ENCODE measurements around the gene CARD8.
A peak's percentile ranks its signal among the peaks of the same experiment; 100 is the strongest.

GRCh38 chr19:48196321-48196763 lies 59.4 kb downstream of the CARD8 start:
- no peak for TF ChIP-seq CTCF (IDR thresholded peaks at IDR 0.05)
- TF ChIP-seq AFF4 (CRISPR knock-in tag; IDR thresholded peaks at IDR 0.05; ENCODE audit: borderline replicate concordance) = no peak
- TF ChIP-seq IRF2 (CRISPR knock-in tag; IDR thresholded peaks at IDR 0.05; ENCODE audit: borderline replicate concordance, low read depth) = no peak
- TF ChIP-seq SP1 (CRISPR knock-in tag; conservative IDR thresholded peaks at IDR 0.05) = no peak
- no peak for TF ChIP-seq ATF6 (CRISPR knock-in tag; IDR thresholded peaks at IDR 0.05)
- no peak for TF ChIP-seq E2F4 (CRISPR knock-in tag; IDR thresholded peaks at IDR 0.05; ENCODE audit: borderline replicate concordance, low read depth)
- no peak for TF ChIP-seq RORB (CRISPR knock-in tag; IDR thresholded peaks at IDR 0.05)
- peak; percentile 29; the same call in 1 of the 2 replicates for TF ChIP-seq PRDM15 (CRISPR knock-in tag; IDR thresholded peaks at IDR 0.05)
- TF ChIP-seq ZBTB43 (CRISPR knock-in tag; IDR thresholded peaks at IDR 0.05) = no peak
- TF ChIP-seq FOXP4 (CRISPR knock-in tag; IDR thresholded peaks at IDR 0.05) = no peak
- TF ChIP-seq GABPB1 (CRISPR knock-in tag; IDR thresholded peaks at IDR 0.05) = no peak
- no peak for TF ChIP-seq JUN (CRISPR knock-in tag; IDR thresholded peaks at IDR 0.05)
- no peak for TF ChIP-seq TEAD4 (CRISPR knock-in tag; IDR thresholded peaks at IDR 0.05)
- no peak for TF ChIP-seq ZNF416 (CRISPR knock-in tag; IDR thresholded peaks at IDR 0.05)
